ENCODE measurements around the gene AFAP1. TPM values are rescaled to one million over a fixed set of nuclear protein-coding genes. Genes with fewer than 3 reads are reported as not detected.

Gene AFAP1
- polyA plus RNA-seq, 3 donors = not detected

DNA sequence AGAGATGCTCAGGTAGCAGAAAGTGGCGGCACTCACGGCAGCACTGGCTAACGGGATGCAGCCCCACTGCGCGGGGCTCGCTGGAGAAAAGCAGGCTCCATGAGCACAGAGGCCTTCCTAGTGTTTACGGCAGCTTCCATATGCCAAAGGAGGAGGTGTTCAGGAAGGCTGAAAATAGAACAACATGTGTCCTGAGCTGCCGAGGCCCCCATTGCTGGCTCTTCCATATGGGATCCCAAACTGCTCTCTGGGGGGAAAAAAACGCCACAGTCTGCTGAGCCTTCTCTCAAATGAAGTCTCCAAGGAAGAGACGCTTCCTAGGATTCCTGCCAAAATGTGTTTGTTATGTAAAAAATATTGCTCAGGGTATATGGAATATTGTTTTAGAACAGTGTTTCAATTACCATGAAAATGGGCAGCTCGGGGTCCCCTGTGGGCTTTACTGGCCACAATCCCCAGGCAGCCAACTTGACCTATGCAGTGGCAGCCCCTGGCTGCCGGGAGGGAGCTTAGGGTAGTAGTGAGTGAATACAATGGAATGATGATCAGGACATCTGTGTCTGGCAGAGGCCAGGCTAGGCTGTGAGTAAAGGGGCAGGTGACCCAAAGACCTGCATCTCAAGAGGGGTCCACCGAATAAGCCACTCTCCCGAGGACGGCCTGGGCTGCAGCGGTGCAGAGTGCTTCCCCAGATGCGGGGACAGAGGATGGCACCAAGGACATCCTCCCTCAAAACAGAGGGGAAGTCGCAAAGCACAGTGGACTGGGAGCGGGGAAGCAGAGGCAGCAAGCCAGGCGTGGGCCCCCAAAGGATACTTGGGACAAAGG is 170.1 kb downstream of the AFAP1 start:
- Histone ChIP-seq H2AFZ (ENCODE audit: insufficient read depth, low read depth, low read length, poor library complexity, severe bottlenecking) (no peak overlapping the region), H3K27ac (ENCODE audit: low read depth in 1 of 2, low read length in 2 of 2) (no peak overlapping the region), H3K9me3 (replicated peaks in 1 of 2; ENCODE audit: control insufficient read depth in 1 of 2, insufficient read depth in 1 of 2, low read length in 2 of 2) (no peaks in the 10 kb centered on the region), H3K4me2 (replicated peaks; ENCODE audit: extremely low read depth, low read length, poor library complexity, severe bottlenecking) (no peak overlapping the region), H4K20me1 (ENCODE audit: insufficient read depth, low read length) (no peaks in the 10 kb centered on the region), H3K79me2 (ENCODE audit: insufficient read depth, low read length) (no peaks in the 10 kb centered on the region), H3K36me3 (replicated peaks in 1 of 2; ENCODE audit: control insufficient read depth in 1 of 2, insufficient read depth in 2 of 2, low read length in 2 of 2) (peaks cover 0 to 5% of the 10 kb centered on the region in 2 donors), H3K9ac (ENCODE audit: insufficient read depth, low read length, poor library complexity, severe bottlenecking) (no peak overlapping the region), H3K4me3 (replicated peaks in 1 of 3; ENCODE audit: low read depth in 2 of 3, low read length in 3 of 3) (no peak overlapping the region), H3K27me3 (ENCODE audit: control insufficient read depth in 2 of 2, insufficient read depth in 2 of 2, low read length in 2 of 2) (no peaks in the 10 kb centered on the region), H3K4me1 (ENCODE audit: control insufficient read depth in 1 of 2, insufficient read depth in 2 of 2, low read length in 2 of 2) (no peaks in the 10 kb centered on the region)
- Mint-ChIP-seq H3K27me3 (ENCODE audit: low read depth in 3 of 3) (peaks cover 5 to 20% (median 11%) of the 10 kb centered on the region in 3 donors), H3K4me1 (no peaks in the 10 kb centered on the region), H3K4me3 (no peak overlapping the region), H3K36me3 (peaks cover 0 to 43% of the 10 kb centered on the region in 2 donors), H3K27ac (peak overlapping the region in 1 of 7 donors; percentile 19), H3K9me3 (peaks cover 0 to 4% (median 0%) of the 10 kb centered on the region in 7 donors)
- DNase-seq = no peak
- TF ChIP-seq, protein P1, sequence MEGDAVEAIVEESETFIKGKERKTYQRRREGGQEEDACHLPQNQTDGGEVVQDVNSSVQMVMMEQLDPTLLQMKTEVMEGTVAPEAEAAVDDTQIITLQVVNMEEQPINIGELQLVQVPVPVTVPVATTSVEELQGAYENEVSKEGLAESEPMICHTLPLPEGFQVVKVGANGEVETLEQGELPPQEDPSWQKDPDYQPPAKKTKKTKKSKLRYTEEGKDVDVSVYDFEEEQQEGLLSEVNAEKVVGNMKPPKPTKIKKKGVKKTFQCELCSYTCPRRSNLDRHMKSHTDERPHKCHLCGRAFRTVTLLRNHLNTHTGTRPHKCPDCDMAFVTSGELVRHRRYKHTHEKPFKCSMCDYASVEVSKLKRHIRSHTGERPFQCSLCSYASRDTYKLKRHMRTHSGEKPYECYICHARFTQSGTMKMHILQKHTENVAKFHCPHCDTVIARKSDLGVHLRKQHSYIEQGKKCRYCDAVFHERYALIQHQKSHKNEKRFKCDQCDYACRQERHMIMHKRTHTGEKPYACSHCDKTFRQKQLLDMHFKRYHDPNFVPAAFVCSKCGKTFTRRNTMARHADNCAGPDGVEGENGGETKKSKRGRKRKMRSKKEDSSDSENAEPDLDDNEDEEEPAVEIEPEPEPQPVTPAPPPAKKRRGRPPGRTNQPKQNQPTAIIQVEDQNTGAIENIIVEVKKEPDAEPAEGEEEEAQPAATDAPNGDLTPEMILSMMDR (IDR thresholded peaks at IDR 0.05) = no peak
- WGBS (ENCODE audit: insufficient coverage) = 77% methylated on average over 16 of the region's 20 CpGs
- intact Hi-C loops (cut with micrococcal nuclease) = no loop called here

DNA sequence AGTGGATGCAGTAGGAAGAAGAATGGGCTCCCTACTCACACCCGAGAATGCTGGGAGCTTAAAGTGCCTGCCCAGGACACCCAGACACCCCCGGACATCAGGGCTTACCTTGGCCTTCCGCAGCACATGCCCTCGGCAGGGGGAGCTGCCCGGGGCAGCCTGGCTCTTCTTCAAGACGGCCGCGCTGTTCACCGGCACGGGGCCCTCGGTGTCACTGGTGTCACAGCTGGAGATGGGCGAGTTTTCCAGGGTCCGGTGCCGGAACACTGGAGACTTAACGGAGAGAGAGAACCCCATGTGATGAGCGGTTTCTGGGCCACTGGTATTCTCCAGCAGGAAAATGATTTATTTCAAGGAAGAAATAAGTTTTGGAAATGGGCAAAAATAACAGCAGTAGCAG is 170.9 kb downstream of the AFAP1 start:
- no peaks in the 10 kb centered on the region for H4K20me1 ChIP-seq (ENCODE audit: insufficient read depth, low read length)
- intact Hi-C loops (cut with micrococcal nuclease) = no loop called here
- H3K27me3 ChIP-seq (ENCODE audit: control insufficient read depth in 2 of 2, insufficient read depth in 2 of 2, low read length in 2 of 2) = no peaks in the 10 kb centered on the region
- H3K36me3 ChIP-seq (replicated peaks in 1 of 2; ENCODE audit: control insufficient read depth in 1 of 2, insufficient read depth in 2 of 2, low read length in 2 of 2) = no peaks in the 10 kb centered on the region
- Mint-ChIP-seq H3K9me3 (peaks cover 0 to 6% (median 0%) of the 10 kb centered on the region in 7 donors), H3K27ac (peak overlapping the region in 1 of 7 donors; percentile 23), H3K4me1 (no peaks in the 10 kb centered on the region), H3K27me3 (ENCODE audit: low read depth in 3 of 3) (peaks cover 5 to 16% (median 11%) of the 10 kb centered on the region in 3 donors), H3K4me3 (no peak overlapping the region), H3K36me3 (peaks cover 0 to 38% of the 10 kb centered on the region in 2 donors)
- no peak overlapping the region for H3K9ac ChIP-seq (ENCODE audit: insufficient read depth, low read length, poor library complexity, severe bottlenecking)
- no peak for DNase-seq
- H3K9me3 ChIP-seq (replicated peaks in 1 of 2; ENCODE audit: control insufficient read depth in 1 of 2, insufficient read depth in 1 of 2, low read length in 2 of 2) = no peaks in the 10 kb centered on the region
- no peak overlapping the region for H2AFZ ChIP-seq (ENCODE audit: insufficient read depth, low read depth, low read length, poor library complexity, severe bottlenecking)
- no peaks in the 10 kb centered on the region for H3K79me2 ChIP-seq (ENCODE audit: insufficient read depth, low read length)
- no peak overlapping the region for H3K4me2 ChIP-seq (replicated peaks; ENCODE audit: extremely low read depth, low read length, poor library complexity, severe bottlenecking)
- H3K27ac ChIP-seq (ENCODE audit: low read depth in 1 of 2, low read length in 2 of 2) = no peak overlapping the region
- no peak overlapping the region for H3K4me3 ChIP-seq (replicated peaks in 1 of 3; ENCODE audit: low read depth in 2 of 3, low read length in 3 of 3)
- WGBS (ENCODE audit: insufficient coverage) = 91% methylated on average over 15 of the region's 16 CpGs
- no peaks in the 10 kb centered on the region for H3K4me1 ChIP-seq (ENCODE audit: control insufficient read depth in 1 of 2, insufficient read depth in 2 of 2, low read length in 2 of 2)
- TF ChIP-seq, protein P1 (IDR thresholded peaks at IDR 0.05) = no peak
